Neuronal stem cell (in vitro differentiated cells): ENCODE data around the gene AFAP1.
A peak's percentile ranks its signal among the peaks of the same experiment; 100 is the strongest.

Source experiments
- DNase-seq: peaks from one replicate; pipeline ENCODE4 v3.0.0-alpha.2; 2013; ENCODE audit warnings: low spot score
- H2AFZ ChIP-seq: one replicate; pipeline ENCODE4 v1.6.1; 2013; ENCODE audit warnings: mild to moderate bottlenecking, low read length, inconsistent platforms
- H2AK5ac ChIP-seq: 2 replicates; pipeline ENCODE4 v1.6.1; 2013; ENCODE audit warnings: low read depth, mild to moderate bottlenecking, inconsistent platforms, low read length, moderate library complexity, mixed read lengths
- H2BK120ac ChIP-seq: 2 replicates; pipeline ENCODE4 v1.6.1; 2013; ENCODE audit warnings: low read depth, mild to moderate bottlenecking, inconsistent platforms, low read length, moderate library complexity, mixed read lengths
- H2BK12ac ChIP-seq: one replicate; pipeline ENCODE4 v1.6.1; 2013; ENCODE audit warnings: low read length, inconsistent platforms
- H2BK15ac ChIP-seq: 2 replicates; pipeline ENCODE4 v1.6.1; 2013; ENCODE audit warnings: mild to moderate bottlenecking, low read length, inconsistent platforms, mixed read lengths
- H2BK5ac ChIP-seq: one replicate; pipeline ENCODE4 v1.6.1; 2013; ENCODE audit warnings: inconsistent platforms, mild to moderate bottlenecking, low read length, moderate library complexity
- H3K14ac ChIP-seq: one replicate; pipeline ENCODE4 v1.6.1; 2013; ENCODE audit warnings: low read length, inconsistent platforms
- H3K18ac ChIP-seq: 2 replicates; pipeline ENCODE4 v1.6.1; 2013; ENCODE audit warnings: low read length, inconsistent platforms
- H3K23ac ChIP-seq: 2 replicates; pipeline ENCODE4 v1.6.1; 2013; ENCODE audit warnings: low read depth, mild to moderate bottlenecking, mixed read lengths, low read length, inconsistent platforms; ENCODE audit not compliant: poor library complexity
- H3K27ac ChIP-seq: replicated peaks from 3 replicates; pipeline ENCODE4 v1.5.1; 2013; ENCODE audit warnings: low read length, inconsistent platforms
- H3K27me3 ChIP-seq, 3 experiments: 2 replicates each; pipeline ENCODE4 v1.6.1; 2013; ENCODE audit warnings: low read length in 3 of 3, mild to moderate bottlenecking in 2 of 3, inconsistent platforms in 1 of 3, low read depth in 1 of 3, mixed read lengths in 1 of 3, moderate library complexity in 1 of 3; ENCODE audit not compliant: control insufficient read depth in 3 of 3, insufficient read depth in 3 of 3
- H3K36me3 ChIP-seq, 2 donors: replicated peaks in 1 of 2; 2 replicates each; pipeline ENCODE4 v1.6.1; 2013; ENCODE audit warnings: low read length in 2 of 2; ENCODE audit not compliant: control insufficient read depth in 2 of 2, insufficient read depth in 2 of 2
- H3K4ac ChIP-seq: 2 replicates; pipeline ENCODE4 v1.6.1; 2013; ENCODE audit warnings: inconsistent platforms, mild to moderate bottlenecking, low read length, moderate library complexity
- H3K4me1 ChIP-seq, 2 donors: 1 replicate in 1 of 2; 2 replicates in 1 of 2; pipeline ENCODE4 v1.6.1; 2013; ENCODE audit warnings: low read length in 2 of 2, low read depth in 1 of 2; ENCODE audit not compliant: control insufficient read depth in 2 of 2, insufficient read depth in 1 of 2
- H3K4me2 ChIP-seq: one replicate; pipeline ENCODE4 v1.6.1; 2013; ENCODE audit warnings: mild to moderate bottlenecking, low read length, inconsistent platforms; ENCODE audit not compliant: insufficient read depth, poor library complexity, severe bottlenecking
- H3K4me3 ChIP-seq, 2 donors: 2 replicates each; pipeline ENCODE4 v1.5.1; 2013; ENCODE audit warnings: low read length in 2 of 2, mild to moderate bottlenecking in 2 of 2, inconsistent platforms in 1 of 2, moderate library complexity in 1 of 2
- H3K79me1 ChIP-seq: one replicate; pipeline ENCODE4 v1.6.1; 2013; ENCODE audit warnings: low read depth, mild to moderate bottlenecking, inconsistent platforms, low read length, moderate library complexity
- H3K9ac ChIP-seq: one replicate; pipeline ENCODE4 v1.6.1; 2013; ENCODE audit warnings: mild to moderate bottlenecking, low read depth, low read length, inconsistent platforms; ENCODE audit not compliant: poor library complexity
- H3K9me3 ChIP-seq, 2 donors: replicated peaks in 1 of 2; 2 replicates each; pipeline versions ENCODE3 to v1.6.1; 2013; ENCODE audit warnings: low read length in 2 of 2, mild to moderate bottlenecking in 2 of 2, inconsistent platforms in 1 of 2, low read depth in 1 of 2, mixed read lengths in 1 of 2, moderate library complexity in 1 of 2; ENCODE audit not compliant: control insufficient read depth in 2 of 2, insufficient read depth in 1 of 2
- H4K8ac ChIP-seq: one replicate; pipeline ENCODE4 v1.6.1; 2013; ENCODE audit warnings: low read depth, mild to moderate bottlenecking, inconsistent platforms, low read length, moderate library complexity
- H4K91ac ChIP-seq: one replicate; pipeline ENCODE4 v1.6.1; 2013; ENCODE audit warnings: low read length, low read depth, mild to moderate bottlenecking, inconsistent platforms; ENCODE audit not compliant: poor library complexity
- WGBS, 2 donors: extraction: QIAGEN DNeasy Blood & Tissue Kit; methylation state at CpG; one replicate each; pipeline ENCODE4 v1.1.7; 2013; ENCODE audit warnings: missing lambda C conversion rate in 2 of 2, mixed read lengths in 1 of 2; ENCODE audit not compliant: insufficient read length in 2 of 2, insufficient replicate concordance in 1 of 2; ENCODE audit errors: extremely low coverage in 2 of 2; 5-methylcytosine and 5-hydroxymethylcytosine counted together

Gene AFAP1

DNA sequence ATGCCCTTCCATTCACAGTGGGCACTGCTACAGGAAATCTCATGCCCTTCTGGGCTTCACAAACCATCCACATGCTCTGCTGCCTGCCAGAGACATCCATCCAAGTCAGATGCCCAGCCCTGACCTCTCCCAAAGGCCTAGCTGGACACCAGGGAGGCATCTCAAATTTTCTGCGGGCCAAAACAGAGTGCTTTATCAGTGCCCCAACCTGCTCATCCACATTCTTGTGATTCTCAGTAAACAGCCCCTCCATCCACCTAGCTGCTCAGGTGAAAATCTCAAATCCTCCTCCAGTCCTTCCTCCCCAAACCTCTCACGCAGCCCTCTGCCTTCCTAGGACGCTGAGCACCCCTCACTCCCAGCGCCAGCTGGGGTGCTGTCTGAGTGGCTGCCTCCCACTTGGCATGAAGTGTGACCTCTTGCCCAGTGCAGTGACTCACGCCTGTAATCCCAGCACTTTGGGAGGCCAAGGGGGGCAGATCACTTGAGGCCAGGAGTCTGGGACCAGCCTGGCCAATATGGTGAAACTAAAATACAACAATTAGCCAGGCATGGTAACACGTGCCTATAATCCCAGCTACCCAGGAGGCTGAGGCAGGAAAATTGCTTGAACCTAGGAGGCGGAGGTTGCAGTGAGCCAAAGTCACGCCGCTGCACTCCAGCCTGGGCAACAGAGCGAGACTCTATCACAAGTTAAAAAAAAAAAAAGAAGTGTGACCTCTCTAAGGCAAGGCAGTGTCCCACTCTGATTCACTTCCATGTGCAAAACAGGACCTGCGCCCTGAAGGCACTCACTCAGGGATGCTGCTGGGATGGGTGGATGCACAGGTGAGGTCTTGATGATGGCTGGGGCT is 1.7 kb upstream of the AFAP1 start:
- no peak overlapping the region for H2BK12ac ChIP-seq
- WGBS, 2 donors, result no CpG with 5 or more reads among the region's 11 CpGs
- no peak overlapping the region for H2AFZ ChIP-seq
- H3K79me1 ChIP-seq, result no peaks in the 10 kb centered on the region
- no peak overlapping the region for H3K4me2 ChIP-seq
- peaks cover 0 to 14% (median 0%) of the 10 kb centered on the region in 3 experiments for H3K27me3 ChIP-seq
- no peak overlapping the region for H3K4me3 ChIP-seq
- no peak overlapping the region for H2BK120ac ChIP-seq
- H3K9ac ChIP-seq, result no peak overlapping the region
- H3K4me1 ChIP-seq, result peaks cover 4 to 7% of the 10 kb centered on the region in 2 donors
- no peak overlapping the region for H3K4ac ChIP-seq
- H3K9me3 ChIP-seq, result no peaks in the 10 kb centered on the region
- H3K18ac ChIP-seq, result peak overlapping the region; percentile 4
- no peak overlapping the region for H2AK5ac ChIP-seq
- no peak overlapping the region for H3K14ac ChIP-seq
- no peak for DNase-seq
- no peak overlapping the region for H3K27ac ChIP-seq
- no peak overlapping the region for H4K91ac ChIP-seq
- H4K8ac ChIP-seq, result no peak overlapping the region
- H3K36me3 ChIP-seq, result no peaks in the 10 kb centered on the region
- no peak overlapping the region for H2BK5ac ChIP-seq
- H2BK15ac ChIP-seq, result peak overlapping the region; percentile 16
- H3K23ac ChIP-seq, result no peak overlapping the region

DNA sequence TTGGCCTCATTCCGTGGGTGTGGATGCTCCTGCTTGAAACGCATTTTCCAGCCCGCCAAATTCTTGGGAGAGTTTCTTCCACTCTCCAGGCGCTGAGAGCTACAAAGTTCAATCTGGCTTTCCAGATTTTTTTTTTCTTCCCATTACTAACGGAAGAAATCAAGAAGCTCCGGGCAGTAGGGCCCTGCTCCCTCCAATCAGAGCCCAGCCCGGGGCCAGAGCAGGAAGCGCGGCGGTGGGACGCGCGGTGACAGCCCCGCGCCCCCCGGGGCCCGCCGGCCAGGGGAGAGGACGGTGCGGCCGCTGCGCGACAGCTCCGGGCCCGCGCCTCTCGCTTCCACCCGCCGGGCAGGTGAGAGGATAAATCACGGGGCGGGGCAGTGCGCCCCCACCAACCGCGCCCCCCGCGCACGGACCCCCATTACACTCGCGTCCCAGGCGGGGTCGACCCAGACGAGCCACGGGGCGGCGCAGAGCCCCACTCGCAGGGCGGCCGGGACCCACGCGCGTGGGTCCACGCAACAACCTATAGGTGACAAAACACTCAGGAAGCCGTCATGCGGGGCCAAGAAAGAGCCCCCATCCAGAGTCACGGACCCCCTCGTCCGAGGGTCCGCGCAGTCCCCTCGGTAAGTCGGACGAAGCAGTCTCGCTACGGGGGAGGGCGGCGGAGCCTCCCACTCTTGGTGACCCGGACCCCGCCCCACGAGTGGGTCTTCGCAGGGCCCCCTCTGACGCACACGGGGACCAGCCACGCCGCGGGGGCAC is 868 bp downstream of the AFAP1 start:
- H3K23ac ChIP-seq, result peak overlapping the region; percentile 94
- no peak overlapping the region for H2BK12ac ChIP-seq
- peaks cover 0 to 14% (median 0%) of the 10 kb centered on the region in 3 experiments for H3K27me3 ChIP-seq
- no peak overlapping the region for H2BK120ac ChIP-seq
- peak overlapping the region; percentile 91 for H3K18ac ChIP-seq
- no peak overlapping the region for H3K27ac ChIP-seq
- peak overlapping the region; percentile 3 for H3K14ac ChIP-seq
- no peaks in the 10 kb centered on the region for H3K79me1 ChIP-seq
- peak overlapping the region; percentile 87 for H3K9ac ChIP-seq
- H2BK5ac ChIP-seq, result peak overlapping the region; percentile 70
- H3K36me3 ChIP-seq, result no peaks in the 10 kb centered on the region
- H3K4me3 ChIP-seq, result peak overlapping the region; percentile 74 to 94
- no peak overlapping the region for H3K4ac ChIP-seq
- peak overlapping the region; percentile 24 for H4K8ac ChIP-seq
- no peak overlapping the region for H4K91ac ChIP-seq
- H3K4me1 ChIP-seq, result peaks cover 7% of the 10 kb centered on the region in 2 donors
- no CpG with 5 or more reads among the region's 75 CpGs for WGBS, 2 donors
- H2BK15ac ChIP-seq, result no peak overlapping the region
- DNase-seq, result no peak
- peak overlapping the region; percentile 8 for H2AK5ac ChIP-seq
- H2AFZ ChIP-seq, result peak overlapping the region; percentile 98
- H3K9me3 ChIP-seq, result no peaks in the 10 kb centered on the region
- peak overlapping the region; percentile 100 for H3K4me2 ChIP-seq

DNA sequence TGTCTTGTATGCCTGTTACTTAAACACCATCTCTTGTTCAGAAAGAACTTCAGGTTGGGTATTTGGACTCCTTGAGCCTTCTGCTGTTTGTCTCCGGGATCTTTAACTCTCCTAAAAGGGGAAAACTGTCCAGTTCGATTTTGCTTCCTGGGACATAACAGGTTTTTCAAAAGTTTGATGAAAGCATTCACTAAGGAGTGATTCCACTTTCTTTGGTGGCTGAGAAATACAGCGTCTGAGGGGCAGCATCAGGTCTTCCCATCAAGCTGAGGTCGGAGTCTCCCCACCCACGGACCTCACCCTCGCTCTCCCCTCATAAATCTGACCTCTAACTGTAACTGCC is 1.4 kb downstream of the AFAP1 start:
- H3K4ac ChIP-seq, result no peak overlapping the region
- H3K23ac ChIP-seq, result no peak overlapping the region
- peaks cover 2% of the 10 kb centered on the region for H3K79me1 ChIP-seq
- H2BK15ac ChIP-seq, result no peak overlapping the region
- H3K4me3 ChIP-seq, result peak overlapping the region; percentile 74 to 94
- peak overlapping the region; percentile 98 for H2AFZ ChIP-seq
- H3K9ac ChIP-seq, result no peak overlapping the region
- no peak overlapping the region for H2AK5ac ChIP-seq
- H2BK5ac ChIP-seq, result no peak overlapping the region
- H3K18ac ChIP-seq, result no peak overlapping the region
- H3K14ac ChIP-seq, result no peak overlapping the region
- no peaks in the 10 kb centered on the region for H3K9me3 ChIP-seq
- H3K4me1 ChIP-seq, result peaks cover 7% of the 10 kb centered on the region in 2 donors
- no peak overlapping the region for H4K8ac ChIP-seq
- no peak overlapping the region for H3K27ac ChIP-seq
- H2BK12ac ChIP-seq, result no peak overlapping the region
- no peaks in the 10 kb centered on the region for H3K36me3 ChIP-seq
- no peak overlapping the region for H2BK120ac ChIP-seq
- no CpG with 5 or more reads among the region's 6 CpGs for WGBS, 2 donors
- DNase-seq, result no peak
- H3K4me2 ChIP-seq, result peak overlapping the region; percentile 100
- peaks cover 0 to 14% (median 0%) of the 10 kb centered on the region in 3 experiments for H3K27me3 ChIP-seq
- no peak overlapping the region for H4K91ac ChIP-seq

DNA sequence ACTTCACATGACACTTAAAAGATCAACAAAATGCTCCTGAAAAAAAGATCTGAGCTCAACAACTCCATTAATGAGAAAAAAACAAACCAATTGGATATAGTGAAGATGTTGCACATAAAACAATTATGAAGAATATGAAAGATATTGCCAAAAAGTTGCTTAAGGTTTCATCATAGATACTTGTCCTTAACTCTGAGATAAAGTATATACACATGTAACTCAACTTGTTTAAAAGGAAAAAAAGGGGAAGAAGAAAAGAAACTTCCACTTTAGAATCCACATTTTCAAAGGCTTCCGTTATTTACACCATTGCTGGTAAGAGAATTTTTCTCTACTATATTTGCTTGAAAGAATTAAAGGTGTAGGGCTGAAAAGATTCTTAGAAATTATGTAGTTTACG is 2.7 kb downstream of the AFAP1 start:
- Histone ChIP-seq H3K36me3 (no peaks in the 10 kb centered on the region), H3K4me3 (no peak overlapping the region), H3K27me3 (peaks cover 0 to 10% (median 0%) of the 10 kb centered on the region in 3 experiments), H4K91ac (no peak overlapping the region), H2BK120ac (no peak overlapping the region), H3K18ac (no peak overlapping the region), H3K23ac (no peak overlapping the region), H3K9ac (no peak overlapping the region), H2AK5ac (no peak overlapping the region), H2BK5ac (no peak overlapping the region), H3K9me3 (no peaks in the 10 kb centered on the region), H4K8ac (no peak overlapping the region), H3K14ac (no peak overlapping the region), H2AFZ (no peak overlapping the region), H2BK15ac (no peak overlapping the region), H3K4ac (no peak overlapping the region), H3K4me1 (peaks cover 7% of the 10 kb centered on the region in 2 donors), H3K27ac (no peak overlapping the region), H2BK12ac (no peak overlapping the region), H3K79me1 (peaks cover 2% of the 10 kb centered on the region), H3K4me2 (no peak overlapping the region)
- no peak for DNase-seq
- no CpG with 5 or more reads among the region's 2 CpGs for WGBS, 2 donors
